ENCODE measurements around the gene IL16.

The IL16 gene

GRCh38 chr15:81277851-81278250, 81.2 kb downstream of the IL16 start:
- no peak for DNase-seq

GRCh38 chr15:81278306-81279029, 81.8 kb downstream of the IL16 start:
- no peak for DNase-seq

GRCh38 chr15:81279621-81280485, 83.2 kb downstream of the IL16 start:
- DNase-seq, result no peak

GRCh38 chr15:81280696-81281455, 84.2 kb downstream of the IL16 start:
- no peak for DNase-seq

GRCh38 chr15:81281456-81281735, 84.7 kb downstream of the IL16 start:
- no peak for DNase-seq

- no peak for DNase-seq
Measured at GRCh38 chr15:81281766-81282605, 85.3 kb downstream of the IL16 start.

- no peak for DNase-seq
Measured at GRCh38 chr15:81282606-81282895, 85.9 kb downstream of the IL16 start.

GRCh38 chr15:81282911-81283310, 86.2 kb downstream of the IL16 start:
- no peak for DNase-seq

- DNase-seq, result no peak
Measured at GRCh38 chr15:81284256-81285031, 87.8 kb downstream of the IL16 start.

GRCh38 chr15:81285461-81285860, 88.8 kb downstream of the IL16 start:
- DNase-seq, result no peak

GRCh38 chr15:81286621-81287121, 90.0 kb downstream of the IL16 start:
- DNase-seq, result no peak

GRCh38 chr15:81288040-81288439, 91.4 kb downstream of the IL16 start:
- DNase-seq, result no peak

GRCh38 chr15:81288616-81289015, 91.9 kb downstream of the IL16 start:
- no peak for DNase-seq

GRCh38 chr15:81289910-81290309, 93.2 kb downstream of the IL16 start:
- no peak for DNase-seq

- no peak for DNase-seq
Measured at GRCh38 chr15:81291916-81292522, 95.3 kb downstream of the IL16 start.

GRCh38 chr15:81292523-81293001, 95.9 kb downstream of the IL16 start:
- no peak for DNase-seq

- no peak for DNase-seq
Measured at GRCh38 chr15:81293728-81294515, 97.2 kb downstream of the IL16 start.

GRCh38 chr15:81294516-81294880, 97.8 kb downstream of the IL16 start:
- no peak for DNase-seq

GRCh38 chr15:81295486-81296121, 98.9 kb downstream of the IL16 start:
- DNase-seq, result no peak

- DNase-seq, result no peak
Measured at GRCh38 chr15:81296186-81296585, 99.5 kb downstream of the IL16 start.
